GM12864 (cell line): ENCODE measurements around the gene SHANK2.

Source experiments
- DNase-seq: peaks from one replicate; pipeline ENCODE4 v3.0.0-alpha.2; 2011; ENCODE audit warnings: low read depth
- H3K4me3 ChIP-seq: 2 replicates; pipeline ENCODE4 v1.5.1; 2011; ENCODE audit warnings: mild to moderate bottlenecking, low read depth, low read length, control low read depth
- TF ChIP-seq, protein P1 (sequence below): IDR thresholded peaks from 2 replicates; pipeline ENCODE4 v1.5.1; 2011; ENCODE audit warnings: low read depth, mild to moderate bottlenecking, moderate library complexity, low read length, control low read depth, inconsistent platforms; ENCODE audit errors: missing control alignments

The SHANK2 gene

DNA sequence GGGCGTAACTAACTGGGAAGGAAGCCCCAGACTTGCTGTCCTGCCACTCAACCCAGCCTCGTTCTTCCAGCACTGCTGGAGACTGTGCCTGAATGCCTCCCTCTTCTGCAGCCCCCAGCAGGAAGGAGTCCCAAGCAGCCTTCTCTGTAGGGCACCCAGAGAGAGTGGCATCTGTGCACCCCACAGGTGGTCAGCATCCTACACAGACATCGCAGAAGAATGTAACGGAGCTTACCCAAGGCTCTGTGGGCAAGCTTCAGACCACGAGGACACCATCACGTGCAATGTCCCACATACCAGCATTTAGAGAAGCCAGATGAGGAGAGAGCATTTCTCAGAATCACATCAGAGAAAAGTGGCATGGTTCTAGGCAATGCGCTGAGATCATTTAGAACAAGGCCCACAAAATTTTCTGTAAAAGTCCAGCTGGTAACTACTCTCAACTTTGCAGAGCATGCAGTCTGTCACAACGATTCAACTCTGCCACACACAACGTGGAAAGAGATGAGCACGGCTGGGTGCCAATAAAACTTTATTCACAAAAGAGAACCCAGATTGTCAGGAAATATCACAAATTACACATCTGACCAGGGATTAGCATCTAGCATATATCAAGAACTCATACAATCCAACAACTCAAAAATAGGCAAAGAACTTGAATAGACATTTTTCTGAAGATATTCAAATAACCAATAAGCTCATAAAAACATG, 33.4 kb downstream of the SHANK2 start:
- TF ChIP-seq, protein P1, sequence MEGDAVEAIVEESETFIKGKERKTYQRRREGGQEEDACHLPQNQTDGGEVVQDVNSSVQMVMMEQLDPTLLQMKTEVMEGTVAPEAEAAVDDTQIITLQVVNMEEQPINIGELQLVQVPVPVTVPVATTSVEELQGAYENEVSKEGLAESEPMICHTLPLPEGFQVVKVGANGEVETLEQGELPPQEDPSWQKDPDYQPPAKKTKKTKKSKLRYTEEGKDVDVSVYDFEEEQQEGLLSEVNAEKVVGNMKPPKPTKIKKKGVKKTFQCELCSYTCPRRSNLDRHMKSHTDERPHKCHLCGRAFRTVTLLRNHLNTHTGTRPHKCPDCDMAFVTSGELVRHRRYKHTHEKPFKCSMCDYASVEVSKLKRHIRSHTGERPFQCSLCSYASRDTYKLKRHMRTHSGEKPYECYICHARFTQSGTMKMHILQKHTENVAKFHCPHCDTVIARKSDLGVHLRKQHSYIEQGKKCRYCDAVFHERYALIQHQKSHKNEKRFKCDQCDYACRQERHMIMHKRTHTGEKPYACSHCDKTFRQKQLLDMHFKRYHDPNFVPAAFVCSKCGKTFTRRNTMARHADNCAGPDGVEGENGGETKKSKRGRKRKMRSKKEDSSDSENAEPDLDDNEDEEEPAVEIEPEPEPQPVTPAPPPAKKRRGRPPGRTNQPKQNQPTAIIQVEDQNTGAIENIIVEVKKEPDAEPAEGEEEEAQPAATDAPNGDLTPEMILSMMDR = no peak
- no peak overlapping the region for H3K4me3 ChIP-seq
- DNase-seq = no peak

DNA sequence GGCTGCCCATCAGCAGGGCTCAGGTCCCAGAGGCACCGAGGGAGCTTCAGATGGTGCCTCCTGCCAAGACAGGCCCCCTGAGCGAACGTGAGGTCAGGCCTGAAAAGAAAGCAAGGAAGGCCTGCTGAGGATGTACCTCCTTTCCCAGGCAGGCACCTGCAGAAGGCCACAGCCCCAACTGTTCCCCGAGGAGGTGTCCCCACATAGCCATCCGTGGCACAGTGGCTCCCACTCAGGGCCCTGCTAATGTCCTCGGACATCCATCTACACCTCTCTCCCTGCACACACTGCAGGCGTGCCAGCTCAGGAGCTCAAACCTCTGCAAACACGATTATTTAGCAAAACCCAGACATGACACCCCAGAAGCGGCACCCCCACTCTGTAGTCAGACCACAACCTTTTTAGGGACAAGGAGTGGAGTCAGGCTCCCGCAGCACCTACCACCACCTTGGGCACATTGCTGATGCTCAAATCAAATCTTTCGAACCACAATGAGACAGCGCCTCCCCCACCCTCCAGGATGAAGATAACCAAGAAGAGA, 36.9 kb downstream of the SHANK2 start:
- no peak for DNase-seq
- TF ChIP-seq, protein P1 = no peak
- no peak overlapping the region for H3K4me3 ChIP-seq

DNA sequence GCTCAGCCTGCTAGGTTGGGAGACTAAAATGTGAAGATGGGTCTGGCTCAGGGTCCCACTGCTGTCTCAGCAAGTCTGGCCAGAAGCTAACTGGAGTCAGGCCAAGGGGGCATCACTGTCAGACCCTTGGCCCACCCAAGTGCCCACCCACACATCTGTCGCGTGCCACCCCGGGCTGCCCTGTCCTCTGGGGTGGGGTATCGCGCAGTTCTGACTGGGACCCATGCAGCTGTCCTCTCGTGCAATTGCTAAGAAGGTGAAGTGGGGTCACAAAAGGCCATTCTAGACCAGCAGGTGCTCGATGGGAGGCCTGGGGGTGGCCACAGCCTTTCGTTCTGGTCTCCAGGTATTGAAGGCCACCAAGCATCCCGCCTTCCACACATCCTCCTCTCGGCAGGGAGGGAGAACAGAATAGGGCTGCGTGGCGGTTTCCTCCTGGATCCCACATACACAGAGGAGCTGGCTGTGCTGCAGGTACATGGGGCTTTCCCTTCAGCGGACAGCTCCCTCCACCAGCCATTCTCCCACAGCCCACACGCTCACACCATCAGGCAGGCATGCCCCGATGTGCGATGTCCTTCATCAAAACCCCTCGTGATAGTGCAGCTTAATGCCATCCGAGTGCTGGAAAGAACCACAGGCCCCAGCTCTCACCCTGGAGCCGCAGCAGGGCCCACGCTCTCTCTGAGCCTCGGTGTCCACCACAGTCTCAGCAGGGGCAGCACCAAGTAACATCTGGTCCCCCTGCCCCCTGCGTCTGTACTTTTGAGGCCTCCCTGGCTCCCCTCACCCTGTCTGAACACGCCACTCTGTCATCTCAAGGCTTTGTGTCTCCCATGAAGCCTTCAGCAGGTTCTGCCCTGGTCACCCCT, 37.6 kb downstream of the SHANK2 start:
- no peak for DNase-seq
- TF ChIP-seq, protein P1 = no peak
- H3K4me3 ChIP-seq = no peak overlapping the region

- DNase-seq = no peak
- TF ChIP-seq, protein P1 = no peak
- no peak overlapping the region for H3K4me3 ChIP-seq
Observed at GRCh38 chr11:71213696-71214552, 38.5 kb downstream of the SHANK2 start.

DNA sequence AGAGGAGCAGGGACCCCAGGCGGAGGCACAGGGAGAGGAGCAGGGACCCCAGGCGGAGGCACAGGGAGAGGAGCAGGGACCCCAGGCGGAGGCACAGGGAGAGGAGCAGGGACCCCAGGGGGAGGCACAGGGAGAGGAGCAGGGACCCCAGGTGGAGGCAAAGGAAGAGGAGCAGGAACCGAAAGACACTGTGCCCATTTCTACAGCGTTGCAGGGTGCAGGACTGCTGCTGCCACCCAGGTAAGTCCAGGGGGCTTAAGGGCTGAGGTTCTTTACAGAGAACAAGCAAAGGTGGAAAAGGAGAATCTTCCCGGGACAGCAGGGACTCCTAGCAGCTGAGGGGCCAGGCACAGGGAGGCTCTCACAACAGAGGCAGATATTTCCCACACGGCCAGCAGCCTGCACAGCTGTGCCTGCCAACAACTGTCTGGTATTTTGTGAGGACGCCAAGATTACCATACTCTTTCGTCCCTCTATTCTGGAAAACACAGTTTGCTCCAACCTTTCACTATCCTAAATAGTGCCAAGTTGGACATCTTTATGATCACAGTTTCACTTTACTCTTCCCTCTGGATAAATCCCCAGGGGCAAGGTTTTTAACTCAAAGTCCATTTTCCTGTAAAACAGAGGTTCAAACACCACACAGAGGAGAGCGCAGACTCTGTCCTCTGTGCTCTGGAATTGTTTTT, 39.4 kb downstream of the SHANK2 start:
- no peak for DNase-seq
- H3K4me3 ChIP-seq = no peak overlapping the region
- TF ChIP-seq, protein P1 = no peak

- no peak overlapping the region for H3K4me3 ChIP-seq
- DNase-seq = no peak
- TF ChIP-seq, protein P1 = no peak
Observed at GRCh38 chr11:71211631-71212030, 40.7 kb downstream of the SHANK2 start.
